Muscle of arm (tissue), 12 donors: ENCODE results near the gene SLIT3. TPM values are rescaled to one million over a fixed set of nuclear protein-coding genes. Genes with fewer than 3 reads are reported as not detected.
"Not testable (repeated sequence)": the region's sequence is repeated elsewhere in the genome, so short reads cannot be mapped to it uniquely, and the experiment has no call there.

Experiments used
- DNase-seq: peaks from one replicate; pipeline ENCODE4 v3.0.0-alpha.2; 2013
- polyA plus RNA-seq, 12 donors: library from polyadenylated mRNA; unstranded; fragments of 120-200 nt; gene quantifications; one replicate each; pipeline ENCODE4 v1.2.1, GENCODE V29; 2013; ENCODE audit not compliant: insufficient read length in 12 of 12

SLIT3 gene
- polyA plus RNA-seq, 12 donors, result 6.7 to 75.7 (median 10.9) TPM; not detected in 1

DNA sequence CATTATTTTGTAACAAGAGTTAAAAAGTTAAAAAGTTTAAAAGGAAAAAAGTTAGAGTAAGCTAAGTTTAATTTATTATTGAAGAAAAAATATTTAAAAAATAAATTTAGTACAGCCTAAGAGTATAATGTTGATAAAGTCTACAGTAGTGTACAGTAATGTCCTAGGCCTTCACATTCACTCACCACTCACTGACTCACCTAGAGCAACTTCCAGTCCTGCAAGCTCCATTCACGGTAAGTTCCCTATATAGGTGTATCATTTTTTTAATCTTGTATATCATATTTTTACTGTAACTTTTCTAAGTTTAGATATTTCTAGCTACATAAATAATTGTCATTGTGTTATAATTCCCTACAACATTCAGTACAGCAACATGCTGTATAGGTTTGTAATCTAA lies 652.4 kb downstream of the SLIT3 start:
- DNase-seq, result no peak

GRCh38 chr5:168648016-168648415 lies 652.9 kb downstream of the SLIT3 start:
- DNase-seq, result no peak

DNA sequence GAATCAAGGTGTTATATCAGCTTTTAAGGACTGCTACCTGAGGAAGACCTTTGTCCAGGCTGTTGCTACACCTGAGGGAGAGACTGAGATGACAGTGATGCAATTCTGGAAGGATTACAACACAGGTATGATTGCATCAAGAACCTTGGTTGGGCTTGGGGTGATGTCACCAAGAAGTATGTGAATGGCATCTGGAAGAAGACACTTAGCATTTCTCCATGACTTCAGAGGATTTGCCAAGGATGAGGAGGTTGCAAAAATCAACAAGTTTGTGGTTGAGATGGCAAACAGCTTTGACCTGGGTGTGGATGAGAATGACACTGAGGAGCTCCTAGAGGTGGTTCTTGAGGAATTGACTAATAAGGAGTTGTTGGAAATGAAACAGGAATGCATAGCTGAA lies 653.9 kb downstream of the SLIT3 start:
- no peak for DNase-seq

- no peak for DNase-seq
These were observed 654.6 kb downstream of the SLIT3 start for GRCh38 chr5:168646335-168646734.

DNA sequence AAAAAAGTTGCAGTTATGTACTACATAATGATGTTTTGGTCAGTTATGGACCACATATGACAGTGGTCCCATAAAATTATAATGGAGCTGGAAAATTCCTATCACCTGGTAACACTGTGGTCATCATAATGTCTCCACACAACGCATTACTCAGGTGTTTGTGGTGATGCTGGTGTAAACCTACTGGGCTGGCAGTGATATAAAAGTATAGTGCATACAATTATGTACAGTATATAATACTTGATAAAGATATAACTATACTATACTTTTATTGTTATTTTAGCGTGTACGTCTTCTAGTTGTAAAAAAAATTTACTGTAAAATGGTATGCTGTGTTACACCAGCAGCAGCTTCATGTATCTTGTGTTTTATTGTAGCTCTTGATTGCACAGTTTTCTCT lies 655.7 kb downstream of the SLIT3 start:
- no peak for DNase-seq

DNA sequence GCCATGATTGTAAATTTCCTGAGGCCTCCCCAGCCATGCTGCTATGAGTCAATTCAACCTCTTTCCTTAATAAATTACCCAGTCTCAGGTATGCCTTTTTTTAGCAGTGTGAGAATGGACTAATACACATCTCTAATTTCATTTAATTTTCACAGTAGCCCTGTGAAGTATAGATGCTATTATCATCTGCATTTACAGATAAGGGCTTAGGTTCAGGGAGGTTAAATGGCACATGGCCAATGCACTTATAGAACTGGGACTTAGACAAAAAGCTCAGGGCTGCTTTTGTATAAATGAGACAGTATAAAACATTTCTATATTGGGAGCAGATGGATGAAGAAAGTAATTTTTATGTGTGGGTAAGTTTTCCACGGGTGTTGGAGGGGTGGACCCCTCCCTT lies 658.9 kb downstream of the SLIT3 start:
- DNase-seq, result no peak

GRCh38 chr5:168638846-168639245 lies 662.1 kb downstream of the SLIT3 start:
- DNase-seq, result not testable (repeated sequence)

DNA sequence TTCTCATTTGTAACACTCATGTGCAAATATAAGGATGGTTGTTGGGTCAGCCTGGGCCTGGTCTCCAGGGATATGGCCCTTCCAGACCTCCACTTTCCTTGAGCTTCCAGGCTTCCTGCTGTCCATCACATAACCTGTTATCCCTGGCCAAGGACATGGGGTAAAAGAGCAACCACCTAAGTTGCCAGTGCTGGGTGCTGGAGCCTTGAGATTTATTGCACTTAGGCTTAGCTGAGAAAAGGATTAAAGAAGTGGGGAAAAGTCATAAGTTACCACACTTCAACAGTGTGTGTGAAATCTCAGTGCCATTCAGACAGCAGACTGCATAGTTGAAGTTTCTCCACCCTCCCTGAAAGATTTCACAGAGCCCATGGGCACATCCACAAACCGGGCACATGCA lies 663.1 kb downstream of the SLIT3 start:
- no peak for DNase-seq

GRCh38 chr5:168637281-168637680 lies 663.7 kb downstream of the SLIT3 start:
- DNase-seq, result no peak

DNA sequence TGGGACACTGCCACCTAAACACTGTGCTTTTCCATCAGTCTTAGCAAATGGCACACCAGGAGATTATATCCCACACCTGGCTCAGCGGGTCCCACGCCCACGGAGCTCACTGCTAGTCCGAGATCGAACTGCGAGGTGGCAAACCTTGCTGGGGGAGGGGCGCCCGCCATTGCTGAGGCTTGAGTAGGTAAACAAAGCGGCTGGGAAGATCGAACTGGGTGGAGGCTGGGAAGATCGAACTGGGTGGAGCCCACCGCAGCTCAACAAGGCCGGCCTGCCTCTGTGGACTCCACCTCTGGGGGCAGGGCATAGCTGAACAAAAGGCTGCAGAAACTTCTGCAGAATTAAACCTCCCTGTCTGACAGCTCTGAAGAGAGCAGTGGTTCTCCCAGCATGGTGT lies 670.0 kb downstream of the SLIT3 start:
- not testable (repeated sequence) for DNase-seq

GRCh38 chr5:168624850-168625364 lies 676.0 kb downstream of the SLIT3 start:
- no peak for DNase-seq

DNA sequence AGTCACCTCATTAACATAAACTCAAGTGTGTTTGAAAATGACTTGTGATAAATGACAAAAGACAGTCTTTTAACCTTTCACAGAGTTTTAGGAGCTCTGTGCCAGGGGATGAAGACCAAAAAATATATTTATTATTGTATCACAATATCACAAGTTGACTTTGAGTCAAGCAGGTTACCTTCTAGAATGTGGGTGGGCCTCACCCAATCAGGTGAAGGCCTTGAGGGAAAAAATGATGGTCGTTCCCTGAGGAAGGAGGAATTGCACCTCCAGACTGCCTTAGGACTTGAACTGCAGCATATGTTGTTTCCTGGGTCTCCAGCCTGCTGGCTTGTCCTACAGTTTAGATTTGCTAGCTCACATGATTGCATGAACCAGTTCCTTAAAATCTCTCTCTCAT lies 680.1 kb downstream of the SLIT3 start:
- DNase-seq, result no peak

DNA sequence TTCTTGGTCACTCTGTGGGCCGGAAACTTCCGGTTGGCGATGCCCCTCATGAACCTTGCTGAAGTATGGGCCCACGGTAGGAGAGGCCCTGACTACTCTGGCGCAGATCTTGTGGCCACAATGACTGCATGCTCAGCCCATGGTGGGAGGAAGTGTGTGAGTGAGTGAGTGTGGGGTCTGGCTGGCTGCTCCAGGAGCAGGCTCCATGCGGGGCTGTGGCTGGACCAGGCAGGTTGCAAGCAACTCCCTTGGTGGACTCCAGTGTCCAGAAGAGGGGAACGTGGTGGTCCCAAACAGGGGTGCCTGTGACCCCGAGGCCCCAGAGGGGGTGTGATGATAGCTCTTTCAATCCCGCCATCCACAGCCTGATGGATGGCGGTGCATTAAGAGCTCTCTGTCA lies 686.3 kb downstream of the SLIT3 start:
- no peak for DNase-seq

- no peak for DNase-seq
These were observed 686.9 kb downstream of the SLIT3 start for GRCh38 chr5:168613996-168614395.

- DNase-seq, result no peak
These were observed 687.5 kb downstream of the SLIT3 start for GRCh38 chr5:168613396-168613795.

GRCh38 chr5:168612996-168613395 lies 687.9 kb downstream of the SLIT3 start:
- DNase-seq, result no peak

- no peak for DNase-seq
These were observed 688.8 kb downstream of the SLIT3 start for GRCh38 chr5:168612123-168612522.
